8988T (cell line): Measurements from ENCODE around the gene EFCAB8.
"Not testable (repeated sequence)": the region's sequence is repeated elsewhere in the genome, so short reads cannot be mapped to it uniquely, and the experiment has no call there.

Source experiments
- DNase-seq: peaks from one replicate; pipeline ENCODE4 v3.0.0; 2011

EFCAB8 gene

DNA sequence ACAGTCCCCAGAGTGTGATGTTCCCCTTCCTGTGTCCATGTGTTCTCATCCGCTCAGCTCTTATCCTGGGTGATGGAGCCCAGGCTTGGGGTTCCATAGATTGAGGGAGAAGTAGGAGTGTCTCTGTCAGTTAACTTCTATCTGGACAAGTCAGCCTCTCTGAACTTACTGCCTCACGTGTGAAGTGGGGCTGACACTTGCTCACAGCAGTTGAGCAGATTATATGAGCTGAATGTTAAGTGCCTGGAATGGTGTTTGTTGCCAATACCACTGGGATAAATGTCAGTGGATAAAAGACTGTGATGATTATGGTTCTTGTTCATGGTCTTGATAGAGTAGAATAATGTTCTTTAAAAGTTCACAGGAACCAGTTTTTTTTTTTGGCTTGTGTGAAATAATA is 17.1 kb upstream of the EFCAB8 start:
- no peak for DNase-seq

- no peak for DNase-seq
Observed at GRCh38 chr20:32842688-32843524, 15.8 kb upstream of the EFCAB8 start.

DNA sequence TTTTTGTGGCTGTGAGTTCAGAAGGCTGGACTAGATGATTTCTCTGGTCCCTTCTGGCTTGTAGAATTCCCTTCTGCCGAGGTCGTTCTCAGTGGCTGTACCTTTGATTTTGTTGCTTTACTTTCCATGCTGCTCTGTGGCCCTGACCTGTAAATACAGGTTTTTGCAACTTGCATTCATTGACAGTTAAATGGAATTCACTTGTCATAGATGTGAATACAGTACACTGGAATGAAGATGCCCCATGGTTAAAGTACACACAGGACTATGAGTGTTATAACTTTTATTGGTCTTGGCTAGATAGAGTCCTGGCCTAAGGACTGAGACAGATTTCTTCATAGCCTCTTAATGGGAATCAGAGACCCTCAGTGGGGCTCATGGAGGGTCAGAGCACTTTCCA is 12.9 kb upstream of the EFCAB8 start:
- no peak for DNase-seq

- DNase-seq: no peak
Observed at GRCh38 chr20:32846852-32847251, 11.9 kb upstream of the EFCAB8 start.

- no peak for DNase-seq
Observed at GRCh38 chr20:32847964-32848363, 10.8 kb upstream of the EFCAB8 start.

DNA sequence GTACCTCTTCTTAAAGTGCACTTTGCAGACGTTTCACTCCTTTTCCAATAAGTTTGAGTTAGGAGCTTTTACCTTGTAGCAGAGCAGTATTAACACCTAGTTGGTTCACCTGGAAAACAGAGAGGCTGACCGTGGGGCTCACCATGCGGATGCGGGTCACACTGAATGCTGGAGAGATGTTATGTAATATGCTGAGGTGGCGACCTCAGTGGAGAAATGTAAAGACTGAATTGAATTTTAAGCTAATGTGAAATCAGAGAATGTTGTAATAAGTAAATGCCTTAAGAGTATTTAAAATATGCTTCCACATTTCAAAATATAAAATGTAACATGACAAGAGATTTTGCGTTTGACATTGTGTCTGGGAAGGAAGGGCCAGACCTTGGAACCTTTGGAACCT is 9.9 kb upstream of the EFCAB8 start:
- DNase-seq: no peak

- no peak for DNase-seq
Observed at GRCh38 chr20:32849577-32849976, 9.1 kb upstream of the EFCAB8 start.

DNA sequence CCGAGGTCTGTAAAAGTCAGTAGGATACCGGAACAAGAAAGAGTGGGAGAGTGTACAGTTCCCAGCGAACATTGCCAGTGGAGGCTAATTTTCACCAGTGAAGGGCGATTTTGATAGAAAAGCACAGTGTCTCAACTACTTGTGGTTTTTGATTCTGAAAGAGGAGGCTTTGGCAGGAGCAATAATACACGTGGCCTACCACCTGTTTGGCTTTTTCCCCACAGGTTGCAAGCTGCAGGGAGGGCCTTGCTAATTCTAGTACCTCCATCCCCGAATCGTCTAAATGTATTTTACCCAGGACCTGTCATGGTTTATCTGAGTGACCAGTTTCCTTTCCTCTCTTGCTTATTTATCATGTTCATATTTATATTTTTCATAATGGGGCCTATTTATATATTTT is 3.3 kb upstream of the EFCAB8 start:
- no peak for DNase-seq

- no peak for DNase-seq
Observed at GRCh38 chr20:32858189-32858588, 534 bp upstream of the EFCAB8 start.

DNA sequence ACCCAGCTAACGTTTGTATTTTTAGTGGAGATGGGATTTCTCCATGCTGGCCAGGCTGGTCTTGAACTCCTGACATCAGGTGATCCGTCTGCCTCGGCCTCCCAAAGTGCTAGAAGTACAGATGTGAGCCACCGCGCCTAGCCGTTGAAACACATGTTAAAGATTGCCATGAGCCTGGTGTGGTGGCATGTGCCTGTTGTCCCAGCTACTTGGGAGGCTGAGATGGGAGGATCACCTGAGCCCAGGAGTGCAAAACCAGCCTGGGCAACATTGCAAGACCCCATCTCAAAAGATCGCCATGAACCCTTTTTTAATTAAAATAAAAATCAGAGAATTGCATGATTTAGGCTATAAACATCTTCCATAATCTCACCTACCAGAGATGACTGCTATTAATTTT is 2.7 kb downstream of the EFCAB8 start:
- no peak for DNase-seq

GRCh38 chr20:32869562-32869961 is 10.8 kb downstream of the EFCAB8 start:
- no peak for DNase-seq

GRCh38 chr20:32870526-32870925 is 11.8 kb downstream of the EFCAB8 start:
- not testable (repeated sequence) for DNase-seq

GRCh38 chr20:32870985-32871384 is 12.3 kb downstream of the EFCAB8 start:
- no peak for DNase-seq

DNA sequence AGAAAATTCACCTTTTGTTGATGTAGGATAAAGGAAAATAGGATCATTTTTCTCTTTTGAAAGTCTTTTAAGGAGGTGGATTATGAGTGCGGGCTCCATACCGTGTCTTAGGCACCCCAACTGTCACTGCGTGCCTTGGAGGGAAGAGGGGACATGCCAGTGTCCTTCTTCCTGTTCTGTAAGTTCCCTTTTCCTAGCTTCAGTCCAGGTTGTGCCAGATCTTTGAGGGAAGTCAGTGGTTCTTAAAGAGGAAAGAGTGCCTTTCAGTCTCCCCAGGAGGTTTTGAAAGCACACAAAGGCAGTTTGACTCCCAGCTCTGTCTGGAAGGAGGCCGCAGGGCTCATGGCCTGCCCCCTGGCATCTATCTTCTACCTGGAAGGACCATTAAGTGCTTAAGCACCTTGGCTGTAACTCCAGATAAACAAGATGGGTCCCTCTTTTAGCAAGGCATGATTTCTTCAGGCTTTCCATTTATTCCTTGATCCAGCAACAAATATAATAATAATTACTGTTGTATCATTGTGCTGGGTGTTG is 13.0 kb downstream of the EFCAB8 start:
- DNase-seq: no peak

- no peak for DNase-seq
Observed at GRCh38 chr20:32872266-32872665, 13.5 kb downstream of the EFCAB8 start.

GRCh38 chr20:32875673-32876072 is 16.9 kb downstream of the EFCAB8 start:
- no peak for DNase-seq

- no peak for DNase-seq
Observed at GRCh38 chr20:32877507-32877906, 18.8 kb downstream of the EFCAB8 start.

DNA sequence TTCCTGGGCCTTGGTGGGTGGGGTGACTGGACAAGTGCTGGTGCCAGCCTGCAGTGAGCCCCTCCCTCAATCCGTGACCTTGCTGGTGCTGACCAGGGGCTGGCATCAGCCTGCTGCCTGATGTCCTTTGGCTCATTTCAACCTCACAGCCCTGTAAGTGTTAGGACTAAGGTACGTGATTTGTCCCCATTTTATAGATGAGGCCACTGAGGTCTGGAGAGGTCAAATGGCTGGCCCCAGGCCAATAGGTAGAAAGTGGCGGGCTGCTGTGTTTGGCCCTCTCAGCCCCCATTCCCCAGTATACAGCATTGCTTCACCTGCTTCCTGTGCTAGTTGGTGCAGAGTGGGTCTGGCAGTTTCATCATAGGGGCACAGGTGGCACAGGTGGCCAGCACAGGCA is 20.1 kb downstream of the EFCAB8 start:
- DNase-seq: no peak

- DNase-seq: no peak
Observed at GRCh38 chr20:32879538-32879937, 20.8 kb downstream of the EFCAB8 start.

DNA sequence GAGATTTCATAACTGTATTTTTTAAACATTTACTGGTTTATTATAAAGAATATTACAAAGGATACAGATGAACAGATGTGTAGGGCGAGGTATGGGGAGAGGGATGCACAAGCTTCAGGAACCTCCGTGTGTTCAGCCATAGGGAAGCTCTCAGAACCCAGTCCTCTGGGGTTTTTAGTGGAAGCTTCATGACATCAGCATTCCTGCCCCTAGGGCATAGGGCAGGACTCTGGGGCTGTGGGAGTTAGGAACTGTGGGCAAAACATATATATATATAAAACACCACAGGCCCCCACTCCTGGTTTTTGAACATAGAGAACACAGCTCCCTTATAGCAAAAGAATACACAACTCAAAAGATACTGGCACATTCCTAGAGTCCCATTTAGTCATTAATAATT is 21.9 kb downstream of the EFCAB8 start:
- DNase-seq: no peak

GRCh38 chr20:32883081-32883480 is 24.4 kb downstream of the EFCAB8 start:
- no peak for DNase-seq

DNA sequence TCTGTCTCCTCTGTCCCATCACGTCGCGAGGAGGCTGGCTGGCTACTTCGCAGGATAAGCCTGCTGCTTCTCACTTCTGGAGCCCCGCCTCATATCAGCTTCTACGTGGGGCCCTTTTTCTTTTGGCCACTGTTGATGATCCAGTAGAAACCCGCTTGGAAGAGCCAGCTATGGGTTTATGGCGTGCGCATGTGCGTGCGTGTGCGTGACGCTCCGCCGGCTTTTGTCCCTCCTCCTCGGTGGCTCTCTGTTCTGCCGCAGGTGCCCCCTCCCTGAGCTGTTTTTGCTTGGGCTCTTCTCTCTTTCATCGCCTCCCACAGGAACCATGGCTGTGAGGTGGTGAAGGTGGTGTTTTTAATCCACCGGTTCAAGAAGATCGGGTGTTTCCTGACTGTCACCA is 26.5 kb downstream of the EFCAB8 start:
- DNase-seq: no peak

- no peak for DNase-seq
Observed at GRCh38 chr20:32885952-32886351, 27.2 kb downstream of the EFCAB8 start.

DNA sequence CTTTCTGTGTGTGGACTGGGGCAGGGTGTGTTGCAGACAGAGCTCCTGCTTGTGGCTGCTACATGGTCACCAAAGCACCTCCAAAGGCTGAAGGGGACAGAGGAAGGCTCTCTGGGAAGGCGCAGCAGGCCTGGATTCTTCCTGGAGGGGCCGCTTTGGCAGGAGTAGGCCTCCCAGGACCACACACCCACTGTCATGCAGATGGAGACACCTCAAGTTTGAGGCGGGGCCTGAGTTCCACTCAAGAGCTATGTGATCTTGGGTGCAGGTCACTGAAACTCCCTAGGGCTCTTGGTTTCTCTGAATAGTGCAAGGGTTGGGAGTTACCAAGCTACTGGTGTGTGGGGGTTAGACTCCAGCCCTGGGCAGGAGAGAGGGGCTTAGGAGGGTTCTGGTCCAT is 27.9 kb downstream of the EFCAB8 start:
- no peak for DNase-seq

GRCh38 chr20:32887492-32887891 is 28.8 kb downstream of the EFCAB8 start:
- no peak for DNase-seq
